ENCODE measurements around the gene COA8. TPM values are rescaled to one million over a fixed set of nuclear protein-coding genes. Genes with fewer than 3 reads are reported as not detected.

COA8 gene
- total and polyA plus RNA-seq, 2 donors (not counting 3 experiments of a cell fraction or from before 2014, with no cell fraction given), result 19.1 to 46.4 TPM

- peak; percentile 49 for DNase-seq (ENCODE audit: low read depth, low spot score)
- Histone ChIP-seq H3K27me3 (ENCODE audit: control insufficient read depth in 2 of 2, insufficient read depth in 2 of 2, low read length in 2 of 2) (peaks cover 6% of the 10 kb centered on the region in 2 experiments), H3K4me1 (ENCODE audit: control insufficient read depth, extremely low read depth, insufficient read depth, low read length) (peaks cover 8% of the 10 kb centered on the region), H3K79me2 (ENCODE audit: control insufficient read depth, insufficient read depth, low read length) (peaks cover 21% of the 10 kb centered on the region), H3K9me1 (replicated peaks; ENCODE audit: control insufficient read depth, extremely low read depth, insufficient read depth, low read length) (no peaks in the 10 kb centered on the region), H4K20me1 (replicated peaks; ENCODE audit: control insufficient read depth, extremely low read depth, insufficient read depth, low read length) (no peaks in the 10 kb centered on the region), H3K9me3 (replicated peaks; ENCODE audit: control insufficient read depth, insufficient read depth, low read length) (no peaks in the 10 kb centered on the region), H3K27ac (ENCODE audit: insufficient read depth, low read depth, low read length) (peak within 1 kb of the TSS; percentile 43), H2AFZ (ENCODE audit: low read depth, low read length) (peak within 1 kb of the TSS; percentile 91), H3K9ac (replicated peaks; ENCODE audit: extremely low read depth, insufficient read depth, low read length) (peak within 1 kb of the TSS; percentile 74), H3K4me2 (ENCODE audit: insufficient read depth, low read length) (peak within 1 kb of the TSS; percentile 75), H3K4me3 (replicated peaks in 1 of 3; ENCODE audit: insufficient read depth in 1 of 3, low read depth in 1 of 3, low read length in 3 of 3) (peak within 1 kb of the TSS; percentile 73 to 94 (median 78)), H3K36me3 (ENCODE audit: control insufficient read depth in 2 of 2, extremely low read depth in 1 of 2, insufficient read depth in 2 of 2, low read length in 2 of 2) (peaks cover 0 to 2% of the 10 kb centered on the region in 2 experiments)
- peak; percentile 86 for FAIRE-seq
- POLR2A ChIA-PET, result interaction anchor here (0.9 to 1.4 kb wide), 2 partner anchors 12 to 33 kb away, joined by 3 read pairs; partner anchors contain the start of gene BAG5
- peak; percentile 84 for TF ChIP-seq MAX (IDR thresholded peaks at IDR 0.05; ENCODE audit: insufficient read depth, insufficient read length)
- peak; percentile 73 for TF ChIP-seq POLR2AphosphoS5 (IDR thresholded peaks at IDR 0.05; ENCODE audit: insufficient read depth, low read depth, low read length)
- no peak for TF ChIP-seq CTCF (IDR thresholded peaks at IDR 0.05; ENCODE audit: extremely low read depth in 1 of 2, insufficient read depth in 1 of 2, low read depth in 1 of 2, low read length in 2 of 2)
- peak; percentile 44 for TF ChIP-seq MYC (IDR thresholded peaks at IDR 0.05; ENCODE audit: low read depth, low read length)
- intact Hi-C loops (cut with micrococcal nuclease) (loop anchor here (5.0 kb wide), 1 partner anchor 34 kb away; the partner anchor contains the start of genes BAG5 and COA8), dilution Hi-C loops (cut with MboI; ENCODE audit: extremely low pct_ligation_motif_present, low sequenced_read_pairs) (no loop called here)
- TSS peak; percentile 89 for BruUV-seq (replicated peaks)
- CTCF ChIA-PET, result interaction anchor here (1.1 to 4.8 kb wide), 4 partner anchors 10 to 29 kb away, joined by 3 to 49 read pairs (median 4); no protein-coding TSS in a partner anchor
These were observed 34.0 kb upstream of the COA8 start, which contains the start of gene TRMT61A for GRCh38 chr14:103528587-103529382. TSS of gene TRMT61A (plus strand) at chr14:103529196. CDS start at chr14:103529979, 783 bp downstream.
